ENCODE measurements around the gene SLIT1.

GRCh38 chr10:96949039-96949683, 236.6 kb downstream of the SLIT1 start:
- TF ChIP-seq CTCF (IDR thresholded peaks at IDR 0.05) (no peak), POLR2A (IDR thresholded peaks at IDR 0.05) (no peak)

Data from uterus (tissue), 2 donors.